GM12873 (cell line): ENCODE results near the gene CSTB.

Source experiments
- TF ChIP-seq, protein P1 (sequence below): IDR thresholded peaks from 2 replicates; pipeline ENCODE4 v1.5.1; 2012; ENCODE audit warnings: low read depth, mild to moderate bottlenecking, moderate library complexity, low read length, control low read depth; ENCODE audit not compliant: insufficient read depth; ENCODE audit errors: missing control alignments

Gene CSTB

DNA sequence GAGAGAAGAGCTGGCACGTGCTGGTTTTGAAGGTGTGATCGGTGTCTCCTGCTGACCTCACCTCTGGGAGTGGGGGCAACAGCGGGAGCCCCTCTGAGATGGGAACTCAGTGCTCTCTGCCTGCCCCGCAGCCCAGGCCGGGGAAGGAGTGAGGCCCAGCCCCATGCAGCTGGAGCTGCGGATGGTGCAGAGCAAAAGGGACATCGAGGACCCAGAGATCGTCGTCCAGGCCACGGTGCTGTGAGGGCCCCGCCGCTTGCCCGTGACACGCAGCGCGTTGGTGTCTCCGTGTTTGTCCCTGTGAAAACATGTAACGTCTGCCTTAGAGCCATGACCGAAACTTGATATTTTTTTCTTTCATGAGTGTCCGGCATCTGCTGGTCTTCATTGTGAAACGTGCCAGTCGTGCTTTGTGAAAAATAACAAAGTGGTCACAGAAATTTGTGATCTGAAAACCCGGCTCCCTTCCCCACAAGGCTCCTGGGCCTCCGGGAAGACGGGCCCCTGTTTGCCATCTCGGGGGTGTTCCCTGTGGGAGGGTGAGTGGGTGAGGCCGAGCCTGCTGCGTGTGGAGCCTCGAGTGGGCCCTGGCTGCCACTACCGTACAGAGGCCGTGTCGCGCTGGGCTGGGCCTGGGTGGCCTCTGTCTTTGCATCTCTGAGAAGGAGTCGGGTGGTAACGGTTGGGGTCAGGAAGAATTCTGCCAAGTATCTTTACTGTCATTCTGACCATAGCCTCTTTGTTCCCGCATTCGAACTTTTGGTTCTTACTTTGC, 20.1 kb downstream of the CSTB start:
- TF ChIP-seq, protein P1, sequence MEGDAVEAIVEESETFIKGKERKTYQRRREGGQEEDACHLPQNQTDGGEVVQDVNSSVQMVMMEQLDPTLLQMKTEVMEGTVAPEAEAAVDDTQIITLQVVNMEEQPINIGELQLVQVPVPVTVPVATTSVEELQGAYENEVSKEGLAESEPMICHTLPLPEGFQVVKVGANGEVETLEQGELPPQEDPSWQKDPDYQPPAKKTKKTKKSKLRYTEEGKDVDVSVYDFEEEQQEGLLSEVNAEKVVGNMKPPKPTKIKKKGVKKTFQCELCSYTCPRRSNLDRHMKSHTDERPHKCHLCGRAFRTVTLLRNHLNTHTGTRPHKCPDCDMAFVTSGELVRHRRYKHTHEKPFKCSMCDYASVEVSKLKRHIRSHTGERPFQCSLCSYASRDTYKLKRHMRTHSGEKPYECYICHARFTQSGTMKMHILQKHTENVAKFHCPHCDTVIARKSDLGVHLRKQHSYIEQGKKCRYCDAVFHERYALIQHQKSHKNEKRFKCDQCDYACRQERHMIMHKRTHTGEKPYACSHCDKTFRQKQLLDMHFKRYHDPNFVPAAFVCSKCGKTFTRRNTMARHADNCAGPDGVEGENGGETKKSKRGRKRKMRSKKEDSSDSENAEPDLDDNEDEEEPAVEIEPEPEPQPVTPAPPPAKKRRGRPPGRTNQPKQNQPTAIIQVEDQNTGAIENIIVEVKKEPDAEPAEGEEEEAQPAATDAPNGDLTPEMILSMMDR, result no peak

DNA sequence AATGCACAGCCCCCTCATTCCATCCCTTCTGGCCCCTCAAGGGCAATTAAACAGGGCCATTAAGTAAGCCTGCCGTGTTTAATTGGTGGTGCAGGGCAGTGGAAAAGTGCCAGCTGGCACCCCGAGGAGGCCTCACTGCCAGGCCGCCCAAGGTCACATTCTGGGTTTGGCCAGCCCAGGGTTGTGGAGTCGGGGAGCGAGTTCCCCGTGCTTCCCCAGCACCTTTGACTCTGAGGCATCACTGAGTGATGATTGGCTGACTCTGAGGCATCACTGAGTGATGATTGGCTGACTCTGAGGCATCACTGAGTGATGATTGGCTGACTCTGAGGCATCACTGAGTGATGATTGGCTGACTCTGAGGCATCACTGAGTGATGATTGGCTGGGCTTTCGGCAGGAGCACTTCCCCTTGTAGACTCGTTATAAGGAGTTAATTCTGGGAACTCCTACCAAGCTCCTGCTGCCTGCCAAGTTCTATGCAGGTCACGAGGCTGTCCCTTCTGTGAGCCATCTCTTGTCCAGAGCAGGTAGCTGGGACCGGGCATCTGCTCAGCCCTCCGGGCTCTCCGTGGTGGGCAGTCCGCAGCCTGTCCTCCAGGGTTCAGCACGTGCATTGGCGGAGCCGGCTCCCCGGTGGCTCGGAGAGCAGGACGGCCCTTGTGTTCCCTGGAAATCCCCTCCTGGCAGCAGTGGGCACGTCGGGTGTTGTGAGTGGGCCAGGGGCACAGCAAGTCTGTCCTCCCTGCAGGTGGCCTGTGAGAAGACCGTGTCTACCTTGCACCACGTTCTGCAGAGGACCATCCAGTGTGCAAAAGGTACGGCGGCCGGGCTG, 20.9 kb downstream of the CSTB start:
- TF ChIP-seq, protein P1, result no peak

DNA sequence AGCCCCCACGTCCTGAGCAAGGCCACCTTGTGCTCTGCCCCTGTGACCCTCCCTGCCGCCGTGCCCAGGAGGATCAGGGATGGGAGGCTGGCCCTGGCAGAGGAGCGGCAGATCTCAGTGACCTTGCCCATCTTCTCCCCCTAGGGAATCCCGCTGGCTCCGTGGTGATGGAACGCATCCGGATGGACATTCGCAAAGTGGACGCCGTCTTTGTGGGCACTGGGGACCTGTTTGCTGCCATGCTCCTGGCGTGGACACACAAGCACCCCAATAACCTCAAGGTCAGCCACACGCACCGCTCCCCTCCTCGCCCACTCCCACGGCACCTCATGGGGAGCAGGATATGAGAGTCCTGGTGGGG, 22.7 kb downstream of the CSTB start:
- TF ChIP-seq, protein P1, result no peak

DNA sequence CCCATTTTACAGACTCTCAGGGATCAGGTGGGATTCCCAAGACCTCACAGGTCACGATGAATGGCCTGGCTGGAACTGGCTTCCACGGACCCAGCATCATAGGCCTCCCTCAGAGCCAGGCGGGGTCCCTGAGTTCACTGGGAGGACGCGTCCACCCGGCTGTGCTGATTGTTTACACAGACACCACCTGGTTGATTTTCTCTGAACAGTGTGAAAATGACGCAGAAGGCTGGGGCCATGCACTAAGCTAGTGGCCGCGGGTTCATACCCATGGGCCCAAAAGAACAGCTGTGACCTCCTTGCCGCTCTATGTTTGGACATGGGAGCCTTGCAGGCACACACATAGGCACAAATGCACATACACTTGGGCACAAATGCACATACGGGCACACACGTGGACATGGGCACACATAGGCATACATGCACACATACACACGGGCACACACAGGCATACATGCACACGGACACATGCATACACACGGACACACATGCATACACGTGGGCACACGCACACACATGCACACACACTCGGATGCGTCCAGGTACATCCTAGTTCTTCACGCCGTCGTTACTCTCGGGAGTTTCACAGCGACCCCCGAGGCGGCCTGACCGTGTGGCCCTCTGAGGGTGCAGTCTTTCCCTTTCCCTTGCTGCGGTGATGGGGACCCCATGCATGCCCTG, 23.2 kb downstream of the CSTB start:
- TF ChIP-seq, protein P1, result no peak

DNA sequence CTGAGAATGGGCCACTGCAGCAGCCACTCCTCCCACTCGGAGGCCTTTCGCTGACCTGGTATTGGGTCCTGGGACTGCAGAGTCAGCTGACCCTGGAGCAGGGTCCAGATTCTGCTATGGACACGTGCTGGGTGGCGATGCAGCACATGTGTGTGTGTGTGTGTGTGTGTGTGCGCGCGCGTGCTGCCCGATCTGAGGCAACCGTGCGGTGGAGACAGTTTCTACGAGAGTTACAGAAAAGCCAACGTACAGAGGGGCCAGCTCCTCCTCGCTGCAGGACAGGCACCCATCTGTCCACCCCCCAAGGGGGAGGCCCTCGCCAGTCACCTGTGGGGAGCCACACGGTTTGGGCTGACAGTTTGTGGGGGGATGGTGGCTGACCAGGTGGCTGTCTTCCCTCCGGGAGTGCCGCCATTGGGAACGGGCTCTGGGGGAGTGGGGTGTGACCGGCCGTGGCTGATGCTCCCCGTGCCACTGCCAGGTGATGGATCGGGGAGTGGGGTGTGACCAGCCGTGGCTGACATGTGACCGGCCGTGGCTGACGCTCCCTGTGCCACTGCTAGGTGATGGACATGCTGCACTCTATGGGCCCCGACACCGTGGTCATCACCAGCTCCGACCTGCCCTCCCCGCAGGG, 24.0 kb downstream of the CSTB start:
- TF ChIP-seq, protein P1, result no peak

DNA sequence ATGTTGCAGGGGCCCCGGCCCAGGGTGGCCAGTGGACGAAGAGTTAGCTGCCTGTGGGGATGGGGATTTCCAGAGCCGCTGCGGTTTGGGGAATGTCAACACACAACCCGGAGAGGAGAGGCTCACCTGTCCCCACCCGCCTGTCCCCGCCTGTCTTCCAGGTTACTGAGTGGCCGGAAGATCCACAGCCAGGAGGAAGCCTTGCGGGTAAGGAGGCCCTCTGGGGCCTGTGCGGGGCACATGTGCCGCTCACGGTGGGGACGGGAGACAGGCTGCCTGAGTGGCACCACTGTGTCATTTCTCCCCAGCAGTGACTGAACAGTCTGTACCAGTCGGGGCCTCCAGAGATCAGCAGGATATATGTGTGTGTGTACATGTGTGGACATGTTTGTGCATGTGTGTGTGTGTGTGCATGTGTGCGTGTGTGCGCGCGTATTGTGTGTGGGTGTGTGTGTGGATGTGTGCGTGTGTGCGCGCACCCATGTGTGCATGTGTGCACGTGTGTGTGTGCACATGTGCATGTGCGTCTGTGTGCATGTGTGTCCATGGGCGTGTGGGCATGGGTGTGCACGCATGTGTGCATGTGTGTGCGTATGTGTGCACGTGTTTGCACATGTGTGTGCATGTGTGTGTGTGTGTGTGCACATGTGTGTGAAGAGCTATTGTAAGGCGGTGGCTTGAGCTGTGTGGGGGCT, 25.6 kb downstream of the CSTB start:
- TF ChIP-seq, protein P1, result no peak
